Osteoblast (primary cell): ENCODE data around the gene C5AR1. TPM values are rescaled to one million over a fixed set of nuclear protein-coding genes. Genes with fewer than 3 reads are reported as not detected.

Source experiments
- DNase-seq: peaks from one replicate; pipeline ENCODE4 v3.0.0; 2011; ENCODE audit warnings: low spot score, mixed read lengths; ENCODE audit not compliant: insufficient read length; ENCODE audit errors: missing footprints
- H2AFZ ChIP-seq: 2 replicates; pipeline ENCODE4 v1.6.0; 2011; ENCODE audit warnings: mild to moderate bottlenecking, low read length
- H3K27ac ChIP-seq: 2 replicates; pipeline ENCODE4 v1.5.1; 2011; ENCODE audit warnings: mild to moderate bottlenecking, low read depth, low read length, moderate library complexity
- H3K27me3 ChIP-seq: 2 replicates; pipeline ENCODE4 v1.6.0; 2012; ENCODE audit warnings: mild to moderate bottlenecking, control low read depth, inconsistent platforms, low read length, moderate library complexity; ENCODE audit not compliant: insufficient read depth
- H3K36me3 ChIP-seq: 2 replicates; pipeline ENCODE4 v1.5.1; 2011; ENCODE audit warnings: mild to moderate bottlenecking, low read length, control low read depth, moderate library complexity; ENCODE audit not compliant: insufficient read depth
- H3K4me1 ChIP-seq: 2 replicates; pipeline ENCODE4 v1.5.1; 2011; ENCODE audit warnings: mild to moderate bottlenecking, low read length, control low read depth, moderate library complexity; ENCODE audit not compliant: insufficient read depth
- H3K4me2 ChIP-seq: 2 replicates; pipeline ENCODE4 v1.6.0; 2011; ENCODE audit warnings: mild to moderate bottlenecking, low read length; ENCODE audit not compliant: insufficient read depth
- H3K4me3 ChIP-seq: fragments of 200-600 bp; sonication (generic); 3 replicates; pipeline ENCODE4 v1.5.1; 2012; ENCODE audit warnings: mild to moderate bottlenecking, low read length, inconsistent platforms; ENCODE audit not compliant: insufficient read depth
- H3K79me2 ChIP-seq: 2 replicates; pipeline ENCODE4 v1.6.0; 2012; ENCODE audit warnings: mild to moderate bottlenecking, low read length, control low read depth, inconsistent platforms; ENCODE audit not compliant: insufficient read depth
- H3K9me3 ChIP-seq: 2 replicates; pipeline ENCODE4 v1.5.1; 2011; ENCODE audit warnings: low read depth, low read length, control low read depth
- H4K20me1 ChIP-seq: 2 replicates; pipeline ENCODE4 v1.6.0; 2012; ENCODE audit warnings: mild to moderate bottlenecking, low read length, control low read depth; ENCODE audit not compliant: insufficient read depth
- CTCF ChIP-seq: IDR thresholded peaks from 2 replicates; pipeline ENCODE4 v1.5.1; 2011; ENCODE audit warnings: mild to moderate bottlenecking, low read depth, low read length, moderate library complexity; ENCODE audit errors: extremely low read depth
- total RNA-seq: library from RNA; depleted of rRNA; stranded (reverse); fragments of >200 nt; gene quantifications from 2 replicates; pipeline ENCODE4 v1.2.3, GENCODE V29; 2012

Gene C5AR1
- total RNA-seq, 1 donor: 0.72 TPM

GRCh38 chr19:47339196-47339880 is 29.7 kb downstream of the C5AR1 start:
- no peaks in the 10 kb centered on the region for H3K9me3 ChIP-seq
- H4K20me1 ChIP-seq: no peaks in the 10 kb centered on the region
- DNase-seq: no peak
- H3K4me2 ChIP-seq: no peak overlapping the region
- no peaks in the 10 kb centered on the region for H3K79me2 ChIP-seq
- H3K36me3 ChIP-seq: no peaks in the 10 kb centered on the region
- no peaks in the 10 kb centered on the region for H3K27me3 ChIP-seq
- H3K27ac ChIP-seq: no peak overlapping the region
- H2AFZ ChIP-seq: no peak overlapping the region
- no peak for TF ChIP-seq CTCF
- H3K4me3 ChIP-seq: no peak overlapping the region
- H3K4me1 ChIP-seq: no peaks in the 10 kb centered on the region

GRCh38 chr19:47340477-47341208 is 31.0 kb downstream of the C5AR1 start:
- no peak overlapping the region for H3K4me2 ChIP-seq

GRCh38 chr19:47341734-47342133 is 32.1 kb downstream of the C5AR1 start:
- Histone ChIP-seq H3K79me2 (no peaks in the 10 kb centered on the region), H2AFZ (no peak overlapping the region), H3K9me3 (no peaks in the 10 kb centered on the region), H3K36me3 (no peaks in the 10 kb centered on the region), H3K4me1 (no peaks in the 10 kb centered on the region), H3K4me3 (no peak overlapping the region), H3K27me3 (no peaks in the 10 kb centered on the region), H3K27ac (no peak overlapping the region), H3K4me2 (no peak overlapping the region), H4K20me1 (no peaks in the 10 kb centered on the region)
- no peak for TF ChIP-seq CTCF
- DNase-seq: no peak

More at GRCh38 chr19:47340477-47341208, 31.0 kb downstream of the C5AR1 start:
- H3K79me2 ChIP-seq: no peaks in the 10 kb centered on the region
- no peaks in the 10 kb centered on the region for H3K4me1 ChIP-seq
- H3K4me3 ChIP-seq: no peak overlapping the region
- no peaks in the 10 kb centered on the region for H4K20me1 ChIP-seq
- H3K27ac ChIP-seq: no peak overlapping the region
- no peaks in the 10 kb centered on the region for H3K9me3 ChIP-seq
- no peak for TF ChIP-seq CTCF
- no peak for DNase-seq
- no peaks in the 10 kb centered on the region for H3K27me3 ChIP-seq
- H2AFZ ChIP-seq: no peak overlapping the region
- H3K36me3 ChIP-seq: no peaks in the 10 kb centered on the region

- no peak for DNase-seq
- no peaks in the 10 kb centered on the region for H3K9me3 ChIP-seq
- no peak overlapping the region for H2AFZ ChIP-seq
- no peaks in the 10 kb centered on the region for H3K36me3 ChIP-seq
- H3K79me2 ChIP-seq: no peaks in the 10 kb centered on the region
- no peak overlapping the region for H3K4me2 ChIP-seq
- H3K4me1 ChIP-seq: no peaks in the 10 kb centered on the region
- no peak overlapping the region for H3K4me3 ChIP-seq
- TF ChIP-seq CTCF: no peak
- no peaks in the 10 kb centered on the region for H3K27me3 ChIP-seq
- no peaks in the 10 kb centered on the region for H4K20me1 ChIP-seq
- H3K27ac ChIP-seq: no peak overlapping the region
These were observed 33.6 kb downstream of the C5AR1 start for GRCh38 chr19:47343194-47343802.
